Spleen (tissue), 11 donors: Measurements from ENCODE around the gene HPSE2. TPM values are rescaled to one million over a fixed set of nuclear protein-coding genes. Genes with fewer than 3 reads are reported as not detected.

Experiments
- DNase-seq: peaks from one replicate; pipeline ENCODE4 v3.0.0-alpha.2; 2020
- H3K27ac ChIP-seq, 8 donors: fragments of 200-600 bp; sonication (generic) in 7 of 8; 1 replicate in 4 of 8; 2 replicates in 4 of 8; pipeline versions ENCODE4 v1.5.0 to v1.8.0; 2016 to 2021; ENCODE audit warnings: inconsistent platforms in 4 of 8, mild to moderate bottlenecking in 4 of 8, moderate library complexity in 1 of 8
- H3K27me3 ChIP-seq, 7 donors: fragments of 200-600 bp; sonication (generic) in 6 of 7; replicated peaks in 1 of 7; 1 replicate in 4 of 7; 2 replicates in 3 of 7; pipeline versions ENCODE4 v1.5.0 to v1.8.0; 2016 to 2021; ENCODE audit warnings: inconsistent platforms in 3 of 7, mild to moderate bottlenecking in 1 of 7
- H3K36me3 ChIP-seq, 6 donors: fragments of 200-600 bp; sonication (generic) in 5 of 6; 1 replicate in 4 of 6; 2 replicates in 2 of 6; pipeline versions ENCODE4 v1.5.0 to v1.8.0; 2016 to 2021; ENCODE audit warnings: inconsistent platforms in 2 of 6
- H3K4me1 ChIP-seq, 6 donors: fragments of 200-600 bp; sonication (generic) in 5 of 6; 1 replicate in 3 of 6; 2 replicates in 3 of 6; pipeline versions ENCODE4 v1.5.0 to v1.8.0; 2016 to 2021; ENCODE audit warnings: inconsistent platforms in 3 of 6
- H3K4me3 ChIP-seq, 8 donors: fragments of 200-600 bp; sonication (generic) in 7 of 8; 1 replicate in 4 of 8; 2 replicates in 4 of 8; pipeline versions ENCODE4 v1.5.0 to v1.8.0; 2016 to 2021; ENCODE audit warnings: inconsistent platforms in 4 of 8, mild to moderate bottlenecking in 4 of 8, moderate library complexity in 2 of 8
- H3K9me3 ChIP-seq, 8 donors: fragments of 200-600 bp; sonication (generic) in 7 of 8; 1 replicate in 4 of 8; 2 replicates in 4 of 8; pipeline versions ENCODE4 v1.5.0 to v1.8.0; 2016 to 2021; ENCODE audit warnings: inconsistent platforms in 4 of 8
- CTCF ChIP-seq, 11 experiments: fragments of 200-600 bp in 7 of 11; fragments of 450-650 bp in 4 of 11; sonication (generic) in 4 of 11; IDR thresholded peaks in 8 of 11; conservative IDR thresholded peaks in 3 of 11; 1 replicate in 7 of 11; 2 replicates in 4 of 11; pipeline versions ENCODE4 v1.4.0 to v1.8.0; 2016 to 2021; ENCODE audit warnings: antibody characterized with exemption in 11 of 11, inconsistent platforms in 4 of 11, mild to moderate bottlenecking in 1 of 11
- POLR2A ChIP-seq, 3 donors: fragments of 450-650 bp; IDR thresholded peaks; one replicate each; pipeline ENCODE4 v1.5.1; 2017; ENCODE audit warnings: antibody characterized with exemption in 3 of 3, mild to moderate bottlenecking in 1 of 3
- POLR2AphosphoS5 ChIP-seq, 3 donors: sonication (generic); formaldehyde crosslinking; IDR thresholded peaks; one replicate each; pipeline ENCODE4 v1.5.1; 2017; ENCODE audit warnings: antibody characterized with exemption in 3 of 3
- WGBS, 5 donors: extraction: QIAGEN DNeasy Blood & Tissue Kit in 3 of 5; methylation state at CpG; one replicate each; pipeline versions ENCODE4 v1.1.5 to v1.1.7; 2013 to 2018; 5-methylcytosine and 5-hydroxymethylcytosine counted together
- intact Hi-C: fragments of 100-400 bp; cut with DNase I; formaldehyde crosslinking; loops from one replicate; pipeline ENCODE4 v1.15.0; 2023; ENCODE audit warnings: low total_unique reads
- polyA plus RNA-seq, 3 donors: library from polyadenylated mRNA; stranded (reverse); fragments of 200-250 nt; gene quantifications; one replicate each; pipeline ENCODE4 v1.2.1, GENCODE V29; 2013
- total RNA-seq, 7 donors: library from RNA; depleted of rRNA in 3 of 7; stranded (reverse); fragments of >200 nt in 3 of 7; fragmentation: NEBNext Ultra II Directional in 4 of 7; extraction: Animal tissue kit (Norgen Biotek cat#: 25700) in 4 of 7; gene quantifications; one replicate each; pipeline versions ENCODE4 v1.1.0 to v1.2.1, GENCODE V29; 2016 to 2021
- donor health status: healthy with polysubstance abuse.
- donor health status: DM: no; HTN: no; CAD: no; lungs with moderate emphysema.
- donor health status: DM: no; HTN: no; CAD: no.
- donor health status: Bipolar disorder and iron deficiency.
- donor health status: healthy.
- donor health status: DM: no; HTN: no; CAD: no.
- donor health status: DM: yes; HTN: yes; CAD: no.

Gene HPSE2
- total and polyA plus RNA-seq, 10 donors: 0.02 to 0.64 (median 0.03) TPM; not detected in 5

GRCh38 chr10:98613446-98613845, 622.2 kb downstream of the HPSE2 start:
- 74 to 94% (median 76%) methylated on average over 1 of the region's 1 CpG for WGBS, 5 donors
- no peaks in the 10 kb centered on the region for H3K9me3 ChIP-seq
- H3K4me3 ChIP-seq: no peak overlapping the region
- peaks cover 0 to 9% (median 0%) of the 10 kb centered on the region in 7 donors for H3K27me3 ChIP-seq
- H3K36me3 ChIP-seq: no peaks in the 10 kb centered on the region
- no peak overlapping the region for H3K27ac ChIP-seq
- TF ChIP-seq POLR2AphosphoS5 (IDR thresholded peaks at IDR 0.05): no peak
- no peak for TF ChIP-seq POLR2A (IDR thresholded peaks at IDR 0.05)
- TF ChIP-seq CTCF (IDR thresholded peaks at IDR 0.05 in 8 of 11, conservative IDR thresholded peaks at IDR 0.05 in 3 of 11): no peak
- H3K4me1 ChIP-seq: no peaks in the 10 kb centered on the region
- intact Hi-C loops: no loop called here
- DNase-seq: no peak

- Histone ChIP-seq H3K4me1 (no peaks in the 10 kb centered on the region), H3K4me3 (no peak overlapping the region), H3K36me3 (no peaks in the 10 kb centered on the region), H3K27ac (no peak overlapping the region), H3K9me3 (no peaks in the 10 kb centered on the region), H3K27me3 (peaks cover 0 to 20% (median 0%) of the 10 kb centered on the region in 7 donors)
- 79 to 94% (median 84%) methylated on average over 2 of the region's 2 CpGs for WGBS, 5 donors
- DNase-seq: no peak
- intact Hi-C loops: no loop called here
- TF ChIP-seq POLR2AphosphoS5 (IDR thresholded peaks at IDR 0.05): no peak
- no peak for TF ChIP-seq CTCF (IDR thresholded peaks at IDR 0.05 in 8 of 11, conservative IDR thresholded peaks at IDR 0.05 in 3 of 11)
- no peak for TF ChIP-seq POLR2A (IDR thresholded peaks at IDR 0.05)
Observed at GRCh38 chr10:98611436-98611835, 624.2 kb downstream of the HPSE2 start.

GRCh38 chr10:98610836-98611235, 624.8 kb downstream of the HPSE2 start:
- DNase-seq: no peak
- H3K4me1 ChIP-seq: no peaks in the 10 kb centered on the region
- peaks cover 0 to 20% (median 0%) of the 10 kb centered on the region in 7 donors for H3K27me3 ChIP-seq
- H3K4me3 ChIP-seq: no peak overlapping the region
- TF ChIP-seq CTCF (IDR thresholded peaks at IDR 0.05 in 8 of 11, conservative IDR thresholded peaks at IDR 0.05 in 3 of 11): no peak
- no peak for TF ChIP-seq POLR2AphosphoS5 (IDR thresholded peaks at IDR 0.05)
- no peak for TF ChIP-seq POLR2A (IDR thresholded peaks at IDR 0.05)
- intact Hi-C loops: no loop called here
- WGBS, 5 donors: 58 to 78% (median 68%) methylated on average over 5 of the region's 5 CpGs
- H3K36me3 ChIP-seq: no peaks in the 10 kb centered on the region
- H3K27ac ChIP-seq: no peak overlapping the region
- no peaks in the 10 kb centered on the region for H3K9me3 ChIP-seq

- Histone ChIP-seq H3K4me1 (no peaks in the 10 kb centered on the region), H3K27ac (no peak overlapping the region), H3K27me3 (peaks cover 0 to 20% (median 0%) of the 10 kb centered on the region in 7 donors), H3K4me3 (no peak overlapping the region), H3K9me3 (no peaks in the 10 kb centered on the region), H3K36me3 (no peaks in the 10 kb centered on the region)
- no peak for TF ChIP-seq CTCF (IDR thresholded peaks at IDR 0.05 in 8 of 11, conservative IDR thresholded peaks at IDR 0.05 in 3 of 11)
- TF ChIP-seq POLR2A (IDR thresholded peaks at IDR 0.05): no peak
- TF ChIP-seq POLR2AphosphoS5 (IDR thresholded peaks at IDR 0.05): no peak
- intact Hi-C loops: no loop called here
- WGBS, 5 donors: 50 to 96% (median 83%) methylated on average over 1 of the region's 1 CpG
- no peak for DNase-seq
Observed at GRCh38 chr10:98610301-98610700, 625.4 kb downstream of the HPSE2 start.
